HG02973 (cell line): ENCODE measurements around the gene GNMT.
"Not testable (repeated sequence)": the region's sequence is repeated elsewhere in the genome, so short reads cannot be mapped to it uniquely, and the experiment has no call there.

Experiments
- ATAC-seq: cut with Tn5 transposase; IDR thresholded peaks from one replicate; pipeline ENCODE4 v1.9.1; 2021; ENCODE audit warnings: moderate library complexity; ENCODE audit not compliant: unreplicated experiment

Gene GNMT

DNA sequence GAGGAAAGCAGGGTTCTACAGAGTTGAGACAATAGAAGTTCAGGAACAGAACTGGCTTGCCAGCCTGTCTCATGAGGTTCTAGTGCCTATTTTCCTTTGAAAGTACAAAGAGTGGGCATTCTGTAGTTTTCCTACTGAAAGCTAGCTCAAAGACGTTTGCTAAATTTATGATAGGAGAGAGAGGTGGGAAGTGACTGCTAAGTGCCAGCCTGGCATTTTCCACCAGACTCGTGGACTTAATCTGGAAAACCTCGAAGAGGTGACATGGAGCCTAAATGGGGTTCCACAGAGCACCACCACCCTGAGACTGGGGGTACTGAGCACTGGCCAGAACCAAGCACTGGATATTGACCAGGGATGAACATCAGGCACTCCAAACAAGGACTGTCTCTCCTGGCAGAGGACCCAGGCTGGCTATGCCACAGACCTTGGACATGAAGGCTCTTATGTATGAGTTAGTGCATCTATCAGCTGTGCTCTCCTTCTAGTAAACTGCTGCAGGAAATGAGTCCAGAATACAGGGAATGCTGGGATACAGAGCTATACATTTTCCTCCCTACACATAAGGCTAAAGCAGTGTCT lies 11.3 kb downstream of the GNMT start:
- no peak for ATAC-seq

DNA sequence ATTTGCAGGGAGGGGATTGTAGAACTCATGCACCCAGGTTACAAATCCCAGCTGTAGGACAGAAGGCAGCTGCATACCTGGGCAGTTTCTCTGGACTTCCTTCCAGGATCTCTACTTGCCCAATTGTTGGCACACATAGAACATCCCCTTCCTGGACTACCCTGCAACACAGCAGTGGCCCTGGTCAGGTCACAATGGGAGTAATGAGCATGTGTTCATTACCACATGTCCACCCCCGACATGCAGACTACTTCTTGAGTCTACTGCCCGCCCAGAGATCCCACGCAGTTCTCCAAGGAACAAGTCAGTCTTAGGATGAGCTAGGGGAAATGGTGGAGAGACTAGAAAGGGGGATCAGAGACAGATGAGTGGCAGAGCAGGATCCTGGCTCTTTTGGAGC lies 13.4 kb downstream of the GNMT start:
- ATAC-seq: no peak

DNA sequence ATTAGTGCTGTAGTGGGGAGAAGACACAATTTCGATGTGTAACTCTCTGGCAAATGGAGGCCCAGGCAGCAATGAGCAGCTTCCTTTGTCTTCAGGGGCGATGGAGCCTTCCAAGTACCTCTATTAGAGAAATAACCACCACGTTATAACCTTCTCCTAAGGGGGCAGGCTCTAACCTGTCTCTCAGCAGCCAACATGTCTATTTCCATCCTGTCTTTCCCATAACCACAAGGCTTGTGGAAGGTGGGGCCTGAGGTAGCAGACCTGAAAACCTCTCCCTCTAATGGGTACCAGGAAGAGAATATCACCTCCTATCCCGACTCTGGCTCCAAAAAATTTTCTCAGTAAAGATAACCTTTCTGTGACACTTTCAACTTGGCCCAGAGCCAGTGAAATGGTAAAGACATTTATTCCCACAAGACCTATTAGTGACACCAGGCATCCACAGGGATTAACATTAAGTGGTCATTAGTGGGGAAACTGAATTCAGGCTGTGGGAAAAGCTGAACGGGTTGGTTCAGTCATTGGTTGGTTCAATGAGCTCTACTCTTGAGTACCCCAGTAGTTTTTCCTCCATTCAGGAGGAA lies 14.5 kb downstream of the GNMT start:
- ATAC-seq: no peak

DNA sequence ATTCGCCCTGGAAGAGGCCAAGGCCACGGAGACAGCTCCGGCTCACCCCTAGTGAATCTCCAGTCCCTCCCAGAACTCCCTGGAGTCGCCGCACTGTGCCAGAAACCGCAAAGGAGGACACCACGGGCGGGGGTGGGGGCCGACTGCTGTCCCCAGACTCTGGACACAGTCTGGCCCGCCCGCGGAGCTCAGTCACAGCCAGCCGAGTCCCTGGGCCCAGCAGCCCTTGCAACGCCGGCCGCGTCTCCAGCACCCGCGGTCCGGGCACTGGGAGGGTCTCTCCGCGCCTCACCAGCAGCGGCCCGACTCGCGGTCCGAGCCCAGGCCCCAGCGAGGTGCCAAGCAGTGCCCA lies 17.9 kb downstream of the GNMT start:
- peak; percentile 12 for ATAC-seq

DNA sequence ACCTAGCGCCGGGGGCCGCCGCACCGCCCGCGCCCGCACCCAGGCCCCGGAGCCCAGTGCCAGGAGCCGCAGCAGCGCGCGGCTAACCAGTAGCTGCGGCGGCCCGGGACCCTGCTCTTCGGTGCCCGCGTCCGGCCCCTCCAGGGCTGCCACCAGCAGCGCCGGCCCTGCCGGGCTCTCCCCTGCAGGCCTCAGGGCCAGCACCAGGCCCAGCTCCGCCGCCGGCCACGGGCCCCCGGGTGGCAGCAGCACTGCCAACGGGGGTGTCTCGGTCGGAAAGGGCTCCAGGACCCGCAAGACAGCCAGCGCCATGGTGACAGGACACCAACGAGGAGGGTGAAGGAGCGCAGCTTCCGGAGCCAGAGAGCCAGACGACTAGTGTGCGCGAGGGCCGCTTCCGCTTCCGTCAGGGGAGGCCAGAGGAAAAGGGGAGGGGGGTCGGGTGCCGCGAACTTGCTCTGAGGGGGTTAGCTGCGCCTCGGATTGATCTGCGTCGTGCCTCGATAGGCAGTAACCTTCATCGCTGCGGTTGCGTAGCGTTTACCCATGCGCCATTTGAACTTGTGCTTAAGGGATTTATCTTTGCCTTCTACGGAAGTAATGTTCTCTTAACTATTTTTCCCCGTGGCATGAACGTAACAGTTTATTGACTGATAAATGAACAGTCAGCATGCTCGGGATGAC lies 18.4 kb downstream of the GNMT start, which contains the start of gene PEX6:
Gene PEX6, minus strand, starts transcription at position 343 of the 684 bp plus-strand sequence. Its CDS starts 31 bp downstream, at position 312.
- peak; percentile 88 for ATAC-seq

DNA sequence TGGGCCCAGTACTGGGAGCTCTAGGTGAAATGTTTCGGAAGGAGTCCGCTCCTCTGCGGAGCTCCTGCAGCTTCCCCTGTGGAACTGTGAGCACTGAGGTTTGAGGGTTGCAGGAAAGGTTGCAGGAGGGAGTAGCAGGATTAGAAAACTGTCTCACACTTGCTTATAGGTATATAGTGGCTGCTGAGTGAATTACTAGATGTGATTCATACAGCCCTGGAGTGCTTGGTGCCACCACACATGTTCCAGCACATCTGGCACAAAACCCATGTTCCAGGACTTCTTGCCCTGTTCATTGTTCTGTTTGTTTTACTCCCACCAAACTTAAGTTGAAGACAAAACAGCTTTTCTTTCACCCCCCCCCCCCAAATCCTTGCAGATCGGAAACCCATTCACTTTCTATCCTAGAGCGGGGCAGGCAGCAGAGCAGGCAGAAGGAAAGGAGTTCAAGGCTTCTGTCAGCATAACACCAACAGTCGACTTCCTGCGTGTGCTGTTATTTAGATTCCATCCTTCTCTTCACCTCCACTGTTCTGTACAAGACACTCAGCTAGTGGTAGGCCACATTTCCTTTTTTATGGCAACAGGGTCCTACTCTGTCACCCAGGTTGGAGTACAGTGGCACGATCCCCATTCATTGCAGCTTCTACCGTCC lies 19.1 kb downstream of the GNMT start:
- ATAC-seq: peak; percentile 8

DNA sequence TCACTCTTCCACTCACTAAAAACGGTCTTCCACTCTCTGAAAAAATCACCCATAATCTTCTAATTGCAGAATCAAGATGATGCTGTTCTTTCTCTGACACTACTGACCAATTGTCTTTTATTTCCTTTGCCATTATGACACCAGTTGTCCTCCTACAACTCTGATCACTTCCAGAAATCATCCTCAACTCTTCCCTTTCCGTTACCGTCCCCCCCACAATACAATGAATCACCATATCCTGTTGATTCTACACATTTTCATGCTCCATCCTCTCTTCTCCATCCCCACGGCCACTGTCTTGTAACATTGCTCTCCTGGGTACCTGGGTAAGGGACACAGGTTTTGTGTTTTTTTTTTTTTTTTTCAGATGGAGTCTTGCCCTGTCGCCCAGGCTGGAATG lies 21.3 kb downstream of the GNMT start:
- ATAC-seq: no peak

DNA sequence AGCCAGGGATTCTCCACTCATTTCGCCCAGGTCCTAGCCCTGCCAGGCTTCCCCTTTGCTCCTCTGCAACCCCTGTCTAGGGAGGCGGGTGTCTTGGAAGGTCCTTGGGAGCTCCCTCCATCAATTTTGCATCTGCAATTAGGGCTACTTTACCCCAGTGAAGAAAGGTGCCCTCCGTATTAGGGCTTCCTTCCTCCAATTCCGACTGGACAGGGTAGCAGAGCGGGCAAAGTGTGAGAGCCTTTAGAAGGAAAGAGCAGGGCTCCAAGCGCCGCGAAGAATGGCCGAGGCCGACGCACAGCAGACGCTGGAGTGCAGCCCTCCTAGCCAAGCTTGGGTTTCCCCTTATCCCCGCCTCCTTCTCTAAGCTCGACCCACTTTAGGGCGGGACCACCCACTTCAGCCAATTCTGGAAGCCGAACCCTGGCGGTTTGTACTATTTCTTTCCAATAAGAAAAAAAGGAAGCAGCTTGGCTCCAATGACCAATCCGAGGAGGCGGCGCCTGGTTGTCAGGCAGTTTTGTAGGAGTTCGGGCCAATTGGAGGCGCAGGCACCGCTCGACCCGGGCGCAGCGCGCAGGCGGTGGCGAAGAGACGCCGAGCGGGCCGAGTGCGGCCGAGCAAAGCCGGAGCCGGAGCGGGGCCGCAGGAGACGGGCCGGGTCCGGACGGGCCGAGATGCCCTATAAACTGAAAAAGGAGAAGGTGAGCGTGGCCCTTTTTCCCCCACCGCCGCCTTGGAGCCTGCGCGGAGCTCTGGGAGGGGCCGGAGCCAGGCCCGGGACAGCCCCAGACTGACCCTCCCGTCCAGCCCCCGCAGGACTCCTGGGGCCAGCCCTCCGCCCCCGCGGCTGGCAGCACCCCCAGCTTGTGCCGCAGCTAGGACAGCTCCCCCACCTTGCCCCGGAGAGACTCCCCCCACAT lies 23.7 kb downstream of the GNMT start, which contains the start of gene PPP2R5D:
Gene PPP2R5D, plus strand, starts transcription at position 570 of the 923 bp plus-strand sequence. Its CDS starts 108 bp downstream, at position 678.
- peak; percentile 89 for ATAC-seq

DNA sequence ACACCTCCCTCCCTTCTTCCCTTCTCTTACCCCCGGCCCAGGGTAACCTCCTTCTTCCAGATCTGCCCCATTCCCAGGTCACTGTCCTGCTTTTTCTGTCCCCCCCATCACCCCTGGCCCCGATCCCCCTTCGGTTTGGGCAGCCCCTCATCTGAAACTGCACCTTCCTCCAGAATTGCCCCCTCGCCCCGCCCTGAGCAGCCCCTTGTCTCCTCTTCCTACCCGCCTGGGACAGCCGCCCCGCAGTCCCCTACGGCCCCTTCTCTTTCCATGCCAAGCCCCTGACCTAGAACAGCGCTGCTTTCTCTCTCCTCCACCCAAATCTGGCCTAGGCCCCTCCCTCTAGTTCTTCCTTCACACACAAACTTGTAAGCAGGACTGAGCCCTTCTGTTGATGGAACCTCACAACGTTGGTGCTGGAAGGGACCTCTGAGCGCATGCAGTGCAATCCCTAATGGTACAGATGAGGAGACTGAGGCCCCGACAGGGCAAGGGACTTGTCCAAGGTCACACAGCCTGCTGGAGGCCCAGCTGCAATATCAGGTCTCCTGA lies 24.4 kb downstream of the GNMT start:
- no peak for ATAC-seq

DNA sequence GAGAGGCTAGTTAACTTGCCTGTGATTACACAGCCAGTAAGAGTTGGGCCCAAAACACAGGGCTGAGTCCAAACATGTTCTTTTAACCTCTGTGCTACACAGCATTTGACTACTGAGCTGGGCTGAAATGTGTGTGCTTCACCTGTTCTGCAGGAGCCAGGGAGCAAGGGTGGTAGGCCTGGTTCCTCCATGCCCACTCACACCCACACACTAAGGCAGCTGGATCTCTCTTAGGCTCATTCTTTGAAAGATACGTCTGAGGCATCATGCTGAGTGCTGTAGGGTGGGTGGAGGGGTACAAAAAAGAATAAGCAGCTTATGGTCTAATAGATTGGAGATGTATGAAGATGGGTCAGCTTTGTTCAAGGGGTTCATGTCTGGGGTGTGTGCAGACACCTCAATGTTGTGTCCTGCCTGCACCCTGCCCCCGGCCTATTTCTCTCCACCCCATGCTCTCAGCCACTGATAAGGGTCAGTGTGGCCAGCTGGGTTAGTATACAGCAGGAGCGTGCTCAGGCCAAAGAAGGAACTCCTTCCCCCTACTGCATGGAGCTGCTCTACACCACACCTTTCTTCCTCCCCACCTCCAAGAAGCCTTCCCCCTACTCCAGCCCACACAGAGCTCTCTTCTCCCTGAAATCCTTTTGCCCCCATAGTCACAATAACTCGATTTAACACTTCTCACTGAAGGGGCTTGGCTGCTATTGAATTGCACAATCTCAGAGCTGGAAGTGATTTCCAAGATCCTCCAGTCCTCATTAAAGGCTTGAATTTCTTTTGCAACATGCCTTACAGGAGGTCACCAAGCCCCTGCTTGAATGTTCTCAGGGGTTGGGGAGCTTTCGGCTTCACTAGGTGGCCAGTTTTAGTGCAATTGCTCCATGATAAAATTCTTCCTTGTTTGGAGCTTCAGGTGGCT lies 27.2 kb downstream of the GNMT start:
- ATAC-seq: no peak

DNA sequence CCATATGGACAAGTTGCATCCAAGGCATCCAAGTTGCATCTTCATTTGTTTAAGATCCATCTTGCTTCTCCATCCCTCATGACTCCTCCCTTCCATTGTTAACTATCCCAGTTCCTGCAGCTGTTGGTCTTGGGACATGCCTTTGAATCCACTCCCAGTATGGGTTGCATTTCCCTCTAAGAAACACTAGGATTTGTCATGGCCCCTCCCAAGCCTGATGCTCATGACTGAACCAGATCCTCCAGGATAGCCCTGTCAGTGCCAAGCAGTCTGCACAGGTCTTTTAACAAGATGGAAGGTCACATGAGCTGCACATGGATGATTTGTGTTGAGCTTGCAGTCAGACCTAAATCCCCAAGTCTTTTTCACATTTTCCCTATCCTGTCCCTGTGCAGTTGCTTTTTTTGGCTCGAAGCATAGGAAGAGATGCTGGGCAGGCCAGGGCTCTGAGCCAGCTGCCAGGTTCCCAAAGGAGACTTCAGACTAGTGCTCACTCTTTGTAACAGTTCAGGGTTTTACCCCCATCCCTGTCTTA lies 28.0 kb downstream of the GNMT start:
- ATAC-seq: no peak

DNA sequence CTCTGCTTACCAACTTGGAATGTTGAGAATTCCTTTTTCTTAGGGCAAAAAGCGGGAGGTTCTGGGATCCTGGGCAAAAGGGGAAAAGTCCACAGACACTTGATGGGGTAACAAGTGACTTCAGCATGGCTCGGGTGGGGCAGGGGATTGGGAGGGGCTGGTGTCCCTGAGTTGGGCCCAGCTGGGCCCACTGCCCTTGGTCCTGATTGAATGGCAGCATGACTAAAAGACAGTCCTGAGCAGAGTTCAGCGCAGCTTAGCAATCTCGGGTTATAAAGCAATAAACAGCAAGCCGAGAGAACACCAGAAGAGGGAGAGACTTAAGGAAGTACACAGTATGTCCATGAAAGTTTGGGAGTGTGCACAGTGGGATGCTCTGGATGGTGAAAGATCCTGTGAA lies 29.4 kb downstream of the GNMT start:
- ATAC-seq: no peak

DNA sequence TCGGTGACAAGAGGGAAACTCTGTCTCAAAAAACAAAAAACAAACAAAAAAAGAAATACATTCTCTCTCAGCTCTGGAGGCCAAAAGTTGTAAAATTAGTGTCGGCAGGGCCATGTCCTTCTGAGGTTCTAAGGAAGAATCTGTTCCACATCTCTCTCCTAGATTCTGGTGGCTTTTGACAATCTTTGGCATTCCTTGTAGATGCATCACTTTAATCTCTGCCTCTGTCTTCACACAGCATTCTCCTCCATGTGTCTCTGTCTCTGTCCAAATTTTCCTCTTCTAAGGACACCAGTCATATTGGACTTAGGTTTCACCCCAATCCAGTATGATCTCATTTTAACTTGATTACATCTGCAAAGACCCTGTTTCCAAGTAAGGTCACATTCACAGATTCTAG lies 32.9 kb downstream of the GNMT start:
- ATAC-seq: no peak

DNA sequence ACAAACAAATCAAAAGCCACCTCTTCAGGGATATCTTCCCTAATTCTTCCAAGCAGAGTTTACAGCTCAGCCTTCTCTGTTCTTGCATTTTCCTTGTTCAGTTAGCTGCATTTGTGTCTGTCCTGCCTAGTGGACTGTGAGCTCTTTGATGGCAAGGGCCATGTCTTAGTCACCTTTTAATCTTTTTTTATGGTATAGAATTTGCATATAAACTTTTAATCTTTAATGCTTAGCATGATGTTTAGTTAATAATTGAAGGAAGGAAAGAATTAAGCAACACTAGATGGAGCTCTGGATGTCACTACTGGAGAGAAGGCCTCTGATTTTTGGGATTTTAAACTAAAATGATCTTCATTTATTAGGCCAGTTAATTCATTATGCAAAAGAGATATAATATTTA lies 36.0 kb downstream of the GNMT start:
- ATAC-seq: no peak

DNA sequence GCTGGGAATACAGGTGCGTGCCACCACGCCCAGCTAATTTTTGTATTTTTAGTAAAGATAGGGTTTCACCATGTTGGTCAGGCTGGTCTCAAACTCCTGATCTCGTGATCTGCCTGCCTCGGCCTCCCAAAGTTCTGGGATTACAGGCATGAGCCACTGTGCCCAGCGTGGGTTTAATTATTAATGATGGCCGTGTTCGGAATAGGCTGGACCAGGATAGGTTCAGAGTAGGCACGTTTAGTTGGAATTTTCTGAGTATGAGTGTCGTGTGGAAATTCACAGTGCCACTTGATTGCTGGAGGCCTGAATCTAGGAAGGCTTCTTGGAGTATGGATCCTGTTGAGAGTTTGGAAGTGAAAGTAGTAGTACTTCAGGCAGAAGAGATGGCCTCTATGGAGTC lies 37.7 kb downstream of the GNMT start:
- ATAC-seq: not testable (repeated sequence)

DNA sequence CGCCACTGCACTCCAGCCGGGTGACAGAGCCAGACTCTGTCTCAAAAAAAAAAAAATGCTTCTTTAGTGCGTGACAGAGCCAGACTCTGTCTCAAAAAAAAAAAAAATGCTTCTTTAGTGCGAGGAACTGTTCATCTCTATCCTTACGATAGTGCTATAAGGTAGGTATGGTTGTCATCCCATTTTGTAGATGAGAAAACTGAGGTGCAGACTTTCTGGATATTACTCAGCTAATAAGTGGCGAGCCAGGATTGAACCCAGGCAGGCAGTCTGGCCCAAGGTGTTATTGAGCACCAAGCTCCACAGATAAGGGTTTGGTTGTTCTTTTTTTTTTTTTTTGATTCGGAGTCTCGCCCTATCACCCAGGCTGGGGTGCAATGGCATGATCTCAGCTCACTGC lies 41.3 kb downstream of the GNMT start:
- no peak for ATAC-seq

DNA sequence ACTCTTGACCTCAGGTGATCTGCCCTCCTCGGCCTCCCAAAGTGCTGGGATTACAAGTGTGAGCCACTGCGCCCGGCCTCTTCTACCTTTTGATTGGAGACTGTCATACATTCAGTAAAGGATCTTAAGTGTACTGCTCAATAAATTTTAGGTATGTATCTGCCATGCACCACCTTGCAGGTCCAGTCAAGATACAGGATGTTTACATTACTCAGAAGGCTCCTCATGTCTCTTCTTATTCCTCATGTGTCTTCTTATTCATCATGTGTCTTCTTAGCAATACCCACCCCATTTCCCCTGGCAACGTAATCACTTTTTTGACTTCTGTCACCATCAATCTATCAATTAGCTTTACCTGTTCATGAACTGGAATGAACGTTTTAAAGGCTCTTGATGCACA lies 45.3 kb downstream of the GNMT start:
- no peak for ATAC-seq

DNA sequence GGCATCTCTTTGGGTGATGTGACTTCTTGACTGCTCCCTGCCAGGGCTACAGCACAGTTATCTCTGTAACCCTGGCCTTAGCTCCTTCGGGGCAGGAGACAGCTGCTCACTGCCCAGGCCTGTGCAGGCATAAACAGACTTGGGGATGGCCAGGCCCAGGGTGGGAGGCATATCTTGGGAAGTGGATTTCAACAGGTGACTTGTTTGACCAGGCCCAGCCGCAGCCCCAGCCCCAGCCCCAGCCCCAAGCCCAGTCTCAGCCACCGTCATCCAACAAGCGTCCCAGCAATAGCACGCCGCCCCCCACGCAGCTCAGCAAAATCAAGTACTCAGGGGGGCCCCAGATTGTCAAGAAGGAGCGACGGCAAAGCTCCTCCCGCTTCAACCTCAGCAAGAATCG lies 45.7 kb downstream of the GNMT start:
- ATAC-seq: no peak

DNA sequence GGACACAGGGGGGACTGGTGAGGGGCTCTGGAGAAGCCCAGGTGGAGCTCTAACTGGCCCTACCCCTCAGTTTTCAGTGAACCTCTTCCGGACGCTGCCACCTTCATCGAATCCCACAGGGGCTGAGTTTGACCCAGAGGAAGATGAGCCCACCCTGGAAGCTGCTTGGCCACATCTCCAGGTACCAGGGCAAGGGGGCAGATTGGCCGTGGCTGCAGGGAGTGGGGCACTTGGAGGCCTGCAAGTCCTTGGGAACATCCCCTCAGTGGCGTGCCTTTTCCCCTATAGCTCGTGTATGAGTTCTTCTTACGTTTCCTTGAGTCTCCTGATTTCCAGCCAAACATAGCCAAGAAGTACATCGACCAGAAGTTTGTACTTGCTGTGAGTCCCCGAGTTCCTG lies 46.6 kb downstream of the GNMT start:
- ATAC-seq: no peak
